Endodermal cell (in vitro differentiated cells): ENCODE data around the gene GLIS2. TPM values are rescaled to one million over a fixed set of nuclear protein-coding genes. Genes with fewer than 3 reads are reported as not detected.

Source experiments
- DNase-seq: peaks from one replicate; pipeline ENCODE4 v3.0.0-alpha.2; 2017
- H3K27ac ChIP-seq: 2 replicates; pipeline ENCODE4 v1.5.1; 2013; ENCODE audit warnings: mild to moderate bottlenecking, low read depth, low read length, moderate library complexity
- H3K27me3 ChIP-seq: 2 replicates; pipeline ENCODE4 v1.6.1; 2013; ENCODE audit warnings: mild to moderate bottlenecking, low read length, moderate library complexity; ENCODE audit not compliant: insufficient read depth, control insufficient read depth, poor library complexity, severe bottlenecking
- H3K36me3 ChIP-seq: 2 replicates; pipeline ENCODE4 v1.7.0; 2013; ENCODE audit warnings: mild to moderate bottlenecking, low read length, moderate library complexity; ENCODE audit not compliant: control insufficient read depth, insufficient read depth
- H3K4me1 ChIP-seq: one replicate; pipeline ENCODE4 v1.7.0; 2013; ENCODE audit warnings: low read length; ENCODE audit not compliant: control insufficient read depth, insufficient read depth
- H3K4me3 ChIP-seq: 2 replicates; pipeline ENCODE4 v1.5.1; 2013; ENCODE audit warnings: mild to moderate bottlenecking, low read length, moderate library complexity
- H3K9ac ChIP-seq: 2 replicates; pipeline ENCODE4 v1.6.1; 2013; ENCODE audit warnings: mild to moderate bottlenecking, low read length, moderate library complexity; ENCODE audit not compliant: poor library complexity, severe bottlenecking; ENCODE audit errors: extremely low read depth
- H3K9me3 ChIP-seq: 2 replicates; pipeline ENCODE4 v1.6.1; 2013; ENCODE audit warnings: mild to moderate bottlenecking, low read length, moderate library complexity; ENCODE audit not compliant: control insufficient read depth
- H3K27ac Mint-ChIP-seq: 2 replicates; pipeline ENCODE4 v1.8.0; 2020; ENCODE audit warnings: mixed read lengths
- H3K27me3 Mint-ChIP-seq: 2 replicates; pipeline ENCODE4 v1.8.0; 2021; ENCODE audit warnings: mild to moderate bottlenecking, mixed read lengths; ENCODE audit not compliant: insufficient read depth
- H3K36me3 Mint-ChIP-seq: 2 replicates; pipeline ENCODE4 v1.8.0; 2020; ENCODE audit warnings: low read depth, mixed read lengths
- H3K4me1 Mint-ChIP-seq: 2 replicates; pipeline ENCODE4 v1.8.0; 2020; ENCODE audit warnings: mixed read lengths
- H3K4me3 Mint-ChIP-seq: 2 replicates; pipeline ENCODE4 v1.8.0; 2020; ENCODE audit warnings: mild to moderate bottlenecking, moderate library complexity, mixed read lengths
- H3K9me3 Mint-ChIP-seq: 2 replicates; pipeline ENCODE4 v1.8.0; 2020; ENCODE audit warnings: mild to moderate bottlenecking, mixed read lengths
- WGBS, 2 experiments: methylation state at CpG; one replicate each; pipeline versions ENCODE4 v1.1.5 to v1.1.7; 2013; ENCODE audit warnings: missing lambda C conversion rate in 2 of 2, mixed read lengths in 1 of 2; ENCODE audit not compliant: insufficient coverage in 1 of 2, insufficient read length in 1 of 2; 5-methylcytosine and 5-hydroxymethylcytosine counted together
- total RNA-seq, 2 donors: library from RNA; stranded (reverse); fragmentation: NEBNext Ultra II Directional in 1 of 2; extraction: Animal tissue kit (Norgen Biotek cat#: 25700) in 1 of 2; gene quantifications; 2 replicates in 1 of 2; 3 replicates in 1 of 2; pipeline ENCODE4 v1.2.1, GENCODE V29; 2021
- TF ChIP-seq, protein P1 (sequence below): fragments of 200-600 bp; sonication (generic); conservative IDR thresholded peaks from 2 replicates; pipeline ENCODE4 v1.5.0; 2021; ENCODE audit warnings: antibody characterized with exemption, mild to moderate bottlenecking

The GLIS2 gene
- total RNA-seq, 2 donors from 2014 or later: 9.1 to 13.2 TPM

DNA sequence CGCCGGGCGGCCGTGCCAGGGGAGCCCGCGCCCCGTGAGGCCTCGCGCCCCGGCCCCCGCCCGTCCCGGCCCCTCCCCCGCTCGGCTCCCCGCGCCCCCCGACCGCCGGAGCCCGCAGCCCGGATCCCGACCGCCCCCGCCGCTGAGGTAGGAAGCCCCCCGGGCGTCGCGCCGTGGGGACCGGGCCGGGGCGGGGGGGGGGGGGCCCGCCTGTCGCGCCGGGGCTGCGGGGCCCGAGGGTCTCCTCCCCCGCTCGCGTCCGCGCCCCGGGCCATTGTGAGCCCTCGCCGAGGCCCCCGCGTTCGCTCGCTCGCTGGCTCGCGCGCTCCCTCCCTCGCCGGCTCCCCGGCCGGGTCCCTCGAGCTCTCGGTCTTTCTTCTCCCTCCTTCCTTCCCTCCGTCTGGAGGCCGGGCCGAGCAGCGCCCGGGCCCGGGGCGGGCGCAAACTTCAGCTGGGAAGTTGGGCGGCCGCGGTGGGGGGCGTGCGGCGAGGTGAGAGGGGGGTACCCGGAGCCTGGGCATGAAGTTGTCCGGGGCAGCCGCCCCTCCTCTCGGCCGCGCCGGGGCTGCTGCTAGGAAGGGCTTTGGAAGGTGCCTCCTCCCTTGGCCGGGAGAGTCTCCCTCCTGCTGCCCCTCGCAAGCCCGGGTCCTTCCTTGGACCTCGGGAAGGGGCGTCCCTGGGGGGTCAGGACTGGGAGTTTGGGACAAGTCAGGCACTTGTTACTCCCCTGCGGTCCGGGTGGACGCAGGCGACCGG, 419 bp downstream of the GLIS2 start:
- WGBS, 2 experiments: 1 to 2% methylated on average over 12 to 71 of the region's 93 CpGs
- peaks cover 8% of the 10 kb centered on the region for H3K4me1 Mint-ChIP-seq
- no peaks in the 10 kb centered on the region for H3K9me3 ChIP-seq
- H3K9ac ChIP-seq: peak overlapping the region; percentile 25
- peak overlapping the region; percentile 80 for H3K4me3 ChIP-seq
- H3K27ac Mint-ChIP-seq: no peak overlapping the region
- no peaks in the 10 kb centered on the region for H3K36me3 ChIP-seq
- TF ChIP-seq, protein P1, sequence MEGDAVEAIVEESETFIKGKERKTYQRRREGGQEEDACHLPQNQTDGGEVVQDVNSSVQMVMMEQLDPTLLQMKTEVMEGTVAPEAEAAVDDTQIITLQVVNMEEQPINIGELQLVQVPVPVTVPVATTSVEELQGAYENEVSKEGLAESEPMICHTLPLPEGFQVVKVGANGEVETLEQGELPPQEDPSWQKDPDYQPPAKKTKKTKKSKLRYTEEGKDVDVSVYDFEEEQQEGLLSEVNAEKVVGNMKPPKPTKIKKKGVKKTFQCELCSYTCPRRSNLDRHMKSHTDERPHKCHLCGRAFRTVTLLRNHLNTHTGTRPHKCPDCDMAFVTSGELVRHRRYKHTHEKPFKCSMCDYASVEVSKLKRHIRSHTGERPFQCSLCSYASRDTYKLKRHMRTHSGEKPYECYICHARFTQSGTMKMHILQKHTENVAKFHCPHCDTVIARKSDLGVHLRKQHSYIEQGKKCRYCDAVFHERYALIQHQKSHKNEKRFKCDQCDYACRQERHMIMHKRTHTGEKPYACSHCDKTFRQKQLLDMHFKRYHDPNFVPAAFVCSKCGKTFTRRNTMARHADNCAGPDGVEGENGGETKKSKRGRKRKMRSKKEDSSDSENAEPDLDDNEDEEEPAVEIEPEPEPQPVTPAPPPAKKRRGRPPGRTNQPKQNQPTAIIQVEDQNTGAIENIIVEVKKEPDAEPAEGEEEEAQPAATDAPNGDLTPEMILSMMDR: no peak
- peaks cover 25% of the 10 kb centered on the region for H3K27me3 Mint-ChIP-seq
- H3K4me1 ChIP-seq: peaks cover 17% of the 10 kb centered on the region
- peaks cover 21% of the 10 kb centered on the region for H3K27me3 ChIP-seq
- H3K9me3 Mint-ChIP-seq: no peaks in the 10 kb centered on the region
- peak; percentile 78 for DNase-seq
- H3K36me3 Mint-ChIP-seq: no peaks in the 10 kb centered on the region
- no peak overlapping the region for H3K27ac ChIP-seq
- H3K4me3 Mint-ChIP-seq: peak overlapping the region; percentile 57

- peak overlapping the region; percentile 25 for H3K9ac ChIP-seq
Measured at GRCh38 chr16:4316864-4317531, 1.1 kb downstream of the GLIS2 start.

More at GRCh38 chr16:4316864-4317531, 1.1 kb downstream of the GLIS2 start:
- Mint-ChIP-seq H3K4me1 (peaks cover 8% of the 10 kb centered on the region), H3K4me3 (peak overlapping the region; percentile 57), H3K9me3 (no peaks in the 10 kb centered on the region), H3K27ac (no peak overlapping the region), H3K27me3 (peaks cover 23% of the 10 kb centered on the region), H3K36me3 (no peaks in the 10 kb centered on the region)
- Histone ChIP-seq H3K36me3 (no peaks in the 10 kb centered on the region), H3K27ac (no peak overlapping the region), H3K9me3 (no peaks in the 10 kb centered on the region), H3K4me1 (peaks cover 17% of the 10 kb centered on the region), H3K4me3 (peak overlapping the region; percentile 80), H3K27me3 (peaks cover 21% of the 10 kb centered on the region)
- TF ChIP-seq, protein P1: no peak
- WGBS, 2 experiments: 51 to 52% methylated on average over 6 to 20 of the region's 20 CpGs
- DNase-seq: no peak
